Measurements from ENCODE around the gene AKIRIN1. TPM values are rescaled to one million over a fixed set of nuclear protein-coding genes. Genes with fewer than 3 reads are reported as not detected.

Gene AKIRIN1, protein sequence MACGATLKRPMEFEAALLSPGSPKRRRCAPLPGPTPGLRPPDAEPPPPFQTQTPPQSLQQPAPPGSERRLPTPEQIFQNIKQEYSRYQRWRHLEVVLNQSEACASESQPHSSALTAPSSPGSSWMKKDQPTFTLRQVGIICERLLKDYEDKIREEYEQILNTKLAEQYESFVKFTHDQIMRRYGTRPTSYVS
- total RNA-seq: 29.6 TPM

DNA sequence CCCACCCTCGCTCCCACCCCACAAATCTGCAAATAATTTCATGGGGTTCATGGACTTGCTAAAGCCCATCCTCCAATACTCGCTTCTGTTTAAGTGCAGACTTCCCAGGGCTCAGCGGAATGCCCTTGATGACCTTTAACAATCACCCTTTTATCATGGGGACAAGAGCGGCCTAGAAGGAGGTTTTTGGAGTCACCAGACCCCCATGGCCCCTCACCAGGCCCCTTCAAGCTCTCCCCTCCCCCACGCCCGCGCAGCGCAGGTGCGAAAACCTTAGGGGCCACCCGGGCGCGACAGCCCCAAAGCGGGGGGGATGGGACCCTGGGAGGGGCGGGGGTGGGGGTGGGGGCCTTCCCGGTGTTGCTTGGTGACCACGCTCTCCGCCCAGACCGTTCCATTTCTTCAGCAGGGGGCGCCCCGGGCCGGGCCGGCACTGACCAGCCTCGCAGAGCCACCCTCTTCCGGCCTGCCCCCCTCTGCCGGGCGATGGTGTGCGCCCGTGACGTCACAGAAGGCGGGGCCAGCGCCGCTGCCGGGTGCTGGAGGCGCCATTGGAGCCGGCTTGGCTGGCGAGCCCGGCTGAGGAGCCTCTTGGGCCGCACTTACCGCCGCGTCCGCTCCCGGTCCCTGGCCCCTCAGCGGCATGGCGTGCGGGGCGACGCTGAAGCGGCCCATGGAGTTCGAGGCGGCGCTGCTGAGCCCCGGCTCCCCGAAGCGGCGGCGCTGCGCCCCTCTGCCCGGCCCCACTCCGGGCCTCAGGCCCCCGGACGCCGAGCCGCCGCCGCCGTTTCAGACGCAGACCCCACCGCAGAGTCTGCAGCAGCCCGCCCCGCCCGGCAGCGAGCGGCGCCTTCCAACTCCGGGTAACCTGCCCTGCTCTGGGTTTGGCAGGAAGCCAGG lies at the start of gene AKIRIN1:
TSS of gene AKIRIN1 (plus strand) at position 539 of the 900 bp plus-strand sequence. CDS start at position 644, 105 bp downstream.
- no peaks in the 10 kb centered on the region for H3K36me3 ChIP-seq
- no peaks in the 10 kb centered on the region for H3K27me3 ChIP-seq
- H3K9me3 ChIP-seq: no peaks in the 10 kb centered on the region
- peaks cover 0 to 3% of the 10 kb centered on the region in 2 donors for H3K4me1 ChIP-seq
- H3K4me3 ChIP-seq: peak within 1 kb of the TSS; percentile 82
- peak; percentile 88 to 99 for DNase-seq (ENCODE audit: low spot score in 2 of 2)
- H3K27ac ChIP-seq: peak within 1 kb of the TSS; percentile 88 to 89
- intact Hi-C loops (cut with DNase I): loop anchor here (1.0 to 5.0 kb wide), 3 partner anchors 36 to 132 kb away; partner anchors contain the start of genes MYCBP, NDUFS5 and RRAGC
- peak in 2 of 3 experiments; percentile 31 to 48 for TF ChIP-seq CTCF (IDR thresholded peaks at IDR 0.05)

DNA sequence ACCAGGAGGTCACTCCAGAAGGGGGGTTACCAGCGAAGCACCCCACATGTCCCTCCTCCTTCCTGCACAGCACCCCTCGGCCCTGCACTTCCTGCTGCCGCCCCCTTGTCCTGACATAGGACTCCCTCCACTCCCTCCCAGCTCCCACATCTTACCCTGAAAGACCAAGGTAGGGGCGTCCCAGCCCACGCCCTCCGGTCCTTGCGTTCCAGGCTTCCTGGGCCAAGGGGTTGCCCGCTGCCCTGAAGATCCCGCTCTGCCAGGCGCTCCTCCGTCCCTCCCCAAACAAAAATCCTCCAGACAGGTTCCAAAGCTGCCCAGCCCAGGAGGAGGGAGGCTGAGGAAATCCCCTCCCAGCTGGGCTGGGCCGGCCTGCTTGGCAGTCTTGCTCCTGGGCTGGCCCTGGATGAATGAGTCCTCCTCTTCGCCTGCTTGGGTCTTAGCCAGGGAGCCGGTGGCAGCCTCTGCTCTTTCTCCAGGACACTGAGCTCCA lies 49.5 kb upstream of the AKIRIN1 start, which contains the start of gene RHBDL2:
TSS of gene RHBDL2 (minus strand) at position 304 of the 493 bp plus-strand sequence. CDS start 22,618 bp downstream, outside the sequence.
- Histone ChIP-seq H3K9me3 (no peaks in the 10 kb centered on the region), H3K27me3 (no peaks in the 10 kb centered on the region), H3K4me3 (peak within 1 kb of the TSS; percentile 48 to 65), H3K4me1 (peaks cover 0 to 6% of the 10 kb centered on the region in 2 donors), H3K36me3 (no peaks in the 10 kb centered on the region), H3K27ac (no peak within 1 kb of the TSS)
- DNase-seq (ENCODE audit: low spot score in 2 of 2): peak in 1 of 2 donors; percentile 64
- no peak for TF ChIP-seq CTCF (IDR thresholded peaks at IDR 0.05)
- intact Hi-C loops (cut with DNase I): no loop called here

GRCh38 chr1:38942664-38943428 lies 48.2 kb upstream of the AKIRIN1 start:
- Histone ChIP-seq H3K9me3 (no peaks in the 10 kb centered on the region), H3K4me3 (no peak overlapping the region), H3K27me3 (no peaks in the 10 kb centered on the region), H3K27ac (no peak overlapping the region), H3K36me3 (no peaks in the 10 kb centered on the region), H3K4me1 (peaks cover 0 to 6% of the 10 kb centered on the region in 2 donors)
- DNase-seq (ENCODE audit: low spot score in 2 of 2): no peak
- no peak for TF ChIP-seq CTCF (IDR thresholded peaks at IDR 0.05)
- intact Hi-C loops (cut with DNase I): no loop called here

DNA sequence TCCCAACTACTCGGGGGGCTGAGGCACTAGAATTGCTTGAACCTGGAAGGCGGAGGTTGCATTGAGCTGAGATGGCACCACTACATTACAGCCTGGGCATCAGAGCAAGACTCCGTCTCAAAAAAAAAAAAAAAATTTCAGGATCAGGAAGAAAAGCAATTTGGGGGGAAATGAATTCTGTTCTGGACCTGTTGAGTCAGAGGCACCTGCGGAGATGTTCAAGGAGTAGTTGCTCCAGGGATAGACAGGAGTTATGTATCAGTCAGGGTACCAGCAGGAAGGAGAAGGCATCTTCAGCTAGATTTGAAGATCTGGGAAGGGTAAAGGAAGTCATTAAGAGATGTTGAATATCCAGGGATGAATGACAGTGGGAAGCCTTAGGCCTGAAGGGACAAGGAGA lies 46.5 kb upstream of the AKIRIN1 start:
- Histone ChIP-seq H3K9me3 (no peaks in the 10 kb centered on the region), H3K36me3 (no peaks in the 10 kb centered on the region), H3K27me3 (no peaks in the 10 kb centered on the region), H3K4me1 (peaks cover 0 to 6% of the 10 kb centered on the region in 2 donors), H3K27ac (no peak overlapping the region), H3K4me3 (no peak overlapping the region)
- intact Hi-C loops (cut with DNase I): no loop called here
- no peak for DNase-seq (ENCODE audit: low spot score in 2 of 2)
- TF ChIP-seq CTCF (IDR thresholded peaks at IDR 0.05): no peak

DNA sequence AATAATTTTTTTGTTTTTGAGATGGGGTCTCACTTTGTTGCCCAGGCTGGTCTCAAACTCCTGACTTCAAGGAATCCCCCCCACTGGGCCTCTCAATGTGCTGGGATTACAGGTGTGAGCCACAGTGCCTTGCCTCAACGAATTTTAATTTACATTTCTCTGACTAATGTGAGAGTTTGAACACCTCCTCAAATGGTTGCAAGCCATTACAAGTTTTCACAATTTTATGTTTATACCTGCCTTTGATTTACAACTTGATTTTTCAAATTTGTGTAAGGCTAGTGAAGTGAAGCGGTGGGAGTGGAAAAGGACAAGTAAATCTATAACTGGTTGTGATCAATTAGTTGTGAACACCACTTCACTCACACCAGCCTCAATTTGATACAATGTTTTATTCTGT lies 40.5 kb upstream of the AKIRIN1 start:
- no peaks in the 10 kb centered on the region for H3K9me3 ChIP-seq
- intact Hi-C loops (cut with DNase I): no loop called here
- no peaks in the 10 kb centered on the region for H3K27me3 ChIP-seq
- no peak overlapping the region for H3K4me3 ChIP-seq
- H3K27ac ChIP-seq: no peak overlapping the region
- H3K4me1 ChIP-seq: no peaks in the 10 kb centered on the region
- DNase-seq (ENCODE audit: low spot score in 2 of 2): no peak
- H3K36me3 ChIP-seq: no peaks in the 10 kb centered on the region
- TF ChIP-seq CTCF (IDR thresholded peaks at IDR 0.05): no peak
